Measurements from ENCODE around the gene SGCE. TPM values are rescaled to one million over a fixed set of nuclear protein-coding genes. Genes with fewer than 3 reads are reported as not detected.

SGCE gene
- total and polyA plus RNA-seq, 4 donors: 9.3 to 70.6 (median 44.2) TPM

DNA sequence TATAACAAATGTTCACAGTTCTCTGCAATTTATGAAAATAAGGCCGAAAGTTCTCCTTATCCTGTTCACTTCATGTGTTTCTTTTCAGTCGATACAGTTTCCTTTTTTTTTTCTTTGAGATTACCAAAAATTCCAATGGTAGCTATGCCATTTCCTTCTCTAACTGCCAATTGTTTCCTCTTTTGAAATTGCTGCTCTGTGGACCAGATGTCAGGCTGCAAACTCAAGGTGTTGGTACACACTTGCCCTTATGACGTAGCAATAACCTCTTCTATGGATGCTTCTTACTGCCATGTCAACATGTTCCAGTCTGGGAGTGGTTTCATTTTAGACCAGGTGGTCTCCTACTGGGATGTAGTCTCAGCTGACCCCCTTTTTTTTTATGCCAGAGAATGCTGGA lies 93.4 kb downstream of the SGCE start (continued):
- TF ChIP-seq ZBTB33 (IDR thresholded peaks at IDR 0.05): no peak
- no peak for TF ChIP-seq RAD21 (IDR thresholded peaks at IDR 0.05)
- no peak for TF ChIP-seq SP1 (IDR thresholded peaks at IDR 0.05)
- TF ChIP-seq YY1 (IDR thresholded peaks at IDR 0.05): no peak
- TF ChIP-seq RXRA (IDR thresholded peaks at IDR 0.05): no peak

GRCh38 chr7:94561841-94562514 lies 94.0 kb downstream of the SGCE start:
- H3K27me3 ChIP-seq (ENCODE audit: control insufficient read depth in 4 of 4, insufficient read depth in 4 of 4, low read length in 3 of 4): no peaks in the 10 kb centered on the region
- H3K9ac ChIP-seq (ENCODE audit: low read depth in 1 of 2, low read length in 2 of 2): no peak overlapping the region
- TF ChIP-seq HNF4A (conservative IDR thresholded peaks at IDR 0.05) (no peak), ATF3 (IDR thresholded peaks at IDR 0.05) (no peak), JUND (IDR thresholded peaks at IDR 0.05) (no peak), FOXA1 (IDR thresholded peaks at IDR 0.05) (no peak), FOXA2 (IDR thresholded peaks at IDR 0.05) (no peak), TAF1 (conservative IDR thresholded peaks at IDR 0.05) (no peak), RAD21 (IDR thresholded peaks at IDR 0.05) (no peak), EGR1 (IDR thresholded peaks at IDR 0.05; ENCODE audit: low read depth in 2 of 2) (no peak), RXRA (IDR thresholded peaks at IDR 0.05) (no peak), HNF4G (IDR thresholded peaks at IDR 0.05) (no peak), GABPA (IDR thresholded peaks at IDR 0.05 in 1 of 2, conservative IDR thresholded peaks at IDR 0.05 in 1 of 2) (no peak), SP1 (IDR thresholded peaks at IDR 0.05) (no peak), NR2F2 (IDR thresholded peaks at IDR 0.05) (no peak), ZBTB33 (IDR thresholded peaks at IDR 0.05) (no peak)
- TF ChIP-seq, protein P1, sequence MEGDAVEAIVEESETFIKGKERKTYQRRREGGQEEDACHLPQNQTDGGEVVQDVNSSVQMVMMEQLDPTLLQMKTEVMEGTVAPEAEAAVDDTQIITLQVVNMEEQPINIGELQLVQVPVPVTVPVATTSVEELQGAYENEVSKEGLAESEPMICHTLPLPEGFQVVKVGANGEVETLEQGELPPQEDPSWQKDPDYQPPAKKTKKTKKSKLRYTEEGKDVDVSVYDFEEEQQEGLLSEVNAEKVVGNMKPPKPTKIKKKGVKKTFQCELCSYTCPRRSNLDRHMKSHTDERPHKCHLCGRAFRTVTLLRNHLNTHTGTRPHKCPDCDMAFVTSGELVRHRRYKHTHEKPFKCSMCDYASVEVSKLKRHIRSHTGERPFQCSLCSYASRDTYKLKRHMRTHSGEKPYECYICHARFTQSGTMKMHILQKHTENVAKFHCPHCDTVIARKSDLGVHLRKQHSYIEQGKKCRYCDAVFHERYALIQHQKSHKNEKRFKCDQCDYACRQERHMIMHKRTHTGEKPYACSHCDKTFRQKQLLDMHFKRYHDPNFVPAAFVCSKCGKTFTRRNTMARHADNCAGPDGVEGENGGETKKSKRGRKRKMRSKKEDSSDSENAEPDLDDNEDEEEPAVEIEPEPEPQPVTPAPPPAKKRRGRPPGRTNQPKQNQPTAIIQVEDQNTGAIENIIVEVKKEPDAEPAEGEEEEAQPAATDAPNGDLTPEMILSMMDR (IDR thresholded peaks at IDR 0.05; ENCODE audit: low read depth, low read length, missing input control): no peak
- TF ChIP-seq, protein P2, sequence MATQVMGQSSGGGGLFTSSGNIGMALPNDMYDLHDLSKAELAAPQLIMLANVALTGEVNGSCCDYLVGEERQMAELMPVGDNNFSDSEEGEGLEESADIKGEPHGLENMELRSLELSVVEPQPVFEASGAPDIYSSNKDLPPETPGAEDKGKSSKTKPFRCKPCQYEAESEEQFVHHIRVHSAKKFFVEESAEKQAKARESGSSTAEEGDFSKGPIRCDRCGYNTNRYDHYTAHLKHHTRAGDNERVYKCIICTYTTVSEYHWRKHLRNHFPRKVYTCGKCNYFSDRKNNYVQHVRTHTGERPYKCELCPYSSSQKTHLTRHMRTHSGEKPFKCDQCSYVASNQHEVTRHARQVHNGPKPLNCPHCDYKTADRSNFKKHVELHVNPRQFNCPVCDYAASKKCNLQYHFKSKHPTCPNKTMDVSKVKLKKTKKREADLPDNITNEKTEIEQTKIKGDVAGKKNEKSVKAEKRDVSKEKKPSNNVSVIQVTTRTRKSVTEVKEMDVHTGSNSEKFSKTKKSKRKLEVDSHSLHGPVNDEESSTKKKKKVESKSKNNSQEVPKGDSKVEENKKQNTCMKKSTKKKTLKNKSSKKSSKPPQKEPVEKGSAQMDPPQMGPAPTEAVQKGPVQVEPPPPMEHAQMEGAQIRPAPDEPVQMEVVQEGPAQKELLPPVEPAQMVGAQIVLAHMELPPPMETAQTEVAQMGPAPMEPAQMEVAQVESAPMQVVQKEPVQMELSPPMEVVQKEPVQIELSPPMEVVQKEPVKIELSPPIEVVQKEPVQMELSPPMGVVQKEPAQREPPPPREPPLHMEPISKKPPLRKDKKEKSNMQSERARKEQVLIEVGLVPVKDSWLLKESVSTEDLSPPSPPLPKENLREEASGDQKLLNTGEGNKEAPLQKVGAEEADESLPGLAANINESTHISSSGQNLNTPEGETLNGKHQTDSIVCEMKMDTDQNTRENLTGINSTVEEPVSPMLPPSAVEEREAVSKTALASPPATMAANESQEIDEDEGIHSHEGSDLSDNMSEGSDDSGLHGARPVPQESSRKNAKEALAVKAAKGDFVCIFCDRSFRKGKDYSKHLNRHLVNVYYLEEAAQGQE (IDR thresholded peaks at IDR 0.05): no peak
- TF ChIP-seq, protein P3, sequence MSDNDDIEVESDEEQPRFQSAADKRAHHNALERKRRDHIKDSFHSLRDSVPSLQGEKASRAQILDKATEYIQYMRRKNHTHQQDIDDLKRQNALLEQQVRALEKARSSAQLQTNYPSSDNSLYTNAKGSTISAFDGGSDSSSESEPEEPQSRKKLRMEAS (IDR thresholded peaks at IDR 0.05): no peak
- no peaks in the 10 kb centered on the region for H3K9me3 ChIP-seq (ENCODE audit: control insufficient read depth in 4 of 4, low read length in 3 of 4)
- 93% methylated on average over 2 of the region's 2 CpGs for WGBS
- H3K4me1 ChIP-seq (ENCODE audit: control insufficient read depth in 4 of 4, insufficient read depth in 4 of 4, low read length in 3 of 4): peaks cover 0 to 2% (median 0%) of the 10 kb centered on the region in 4 donors
- H3K27ac ChIP-seq (ENCODE audit: low read depth in 1 of 2, low read length in 2 of 2): no peak overlapping the region
- no peaks in the 10 kb centered on the region for H3K36me3 ChIP-seq (ENCODE audit: control insufficient read depth in 4 of 4, insufficient read depth in 3 of 4, low read depth in 1 of 4, low read length in 3 of 4)
- DNase-seq (ENCODE audit: low spot score): no peak
- no peak overlapping the region for H3K4me3 ChIP-seq (ENCODE audit: low read depth in 1 of 3, low read length in 3 of 3)
